HUES6 (cell line): ENCODE data around the gene XPO6.
"Not testable (repeated sequence)": the region's sequence is repeated elsewhere in the genome, so short reads cannot be mapped to it uniquely, and the experiment has no call there.

Source experiments
- H3K27ac ChIP-seq: 2 replicates; pipeline ENCODE4 v1.7.0; 2013; ENCODE audit warnings: low read depth, mild to moderate bottlenecking, low read length, inconsistent platforms
- H3K27me3 ChIP-seq: 2 replicates; pipeline ENCODE4 v1.6.1; 2013; ENCODE audit warnings: low read length; ENCODE audit not compliant: control insufficient read depth, insufficient read depth
- H3K36me3 ChIP-seq: 2 replicates; pipeline ENCODE4 v1.6.1; 2013; ENCODE audit warnings: low read length; ENCODE audit not compliant: control insufficient read depth, insufficient read depth
- H3K4me1 ChIP-seq: 2 replicates; pipeline ENCODE4 v1.6.1; 2013; ENCODE audit warnings: low read length; ENCODE audit not compliant: control insufficient read depth, insufficient read depth
- H3K4me3 ChIP-seq: 2 replicates; pipeline ENCODE4 v1.5.1; 2013; ENCODE audit warnings: low read depth, low read length
- H3K9ac ChIP-seq: one replicate; pipeline ENCODE4 v1.6.1; 2013; ENCODE audit warnings: mild to moderate bottlenecking, low read length
- H3K9me3 ChIP-seq: 2 replicates; pipeline ENCODE4 v1.6.1; 2013; ENCODE audit warnings: low read depth, low read length; ENCODE audit not compliant: control insufficient read depth, insufficient read depth

Gene XPO6, protein sequence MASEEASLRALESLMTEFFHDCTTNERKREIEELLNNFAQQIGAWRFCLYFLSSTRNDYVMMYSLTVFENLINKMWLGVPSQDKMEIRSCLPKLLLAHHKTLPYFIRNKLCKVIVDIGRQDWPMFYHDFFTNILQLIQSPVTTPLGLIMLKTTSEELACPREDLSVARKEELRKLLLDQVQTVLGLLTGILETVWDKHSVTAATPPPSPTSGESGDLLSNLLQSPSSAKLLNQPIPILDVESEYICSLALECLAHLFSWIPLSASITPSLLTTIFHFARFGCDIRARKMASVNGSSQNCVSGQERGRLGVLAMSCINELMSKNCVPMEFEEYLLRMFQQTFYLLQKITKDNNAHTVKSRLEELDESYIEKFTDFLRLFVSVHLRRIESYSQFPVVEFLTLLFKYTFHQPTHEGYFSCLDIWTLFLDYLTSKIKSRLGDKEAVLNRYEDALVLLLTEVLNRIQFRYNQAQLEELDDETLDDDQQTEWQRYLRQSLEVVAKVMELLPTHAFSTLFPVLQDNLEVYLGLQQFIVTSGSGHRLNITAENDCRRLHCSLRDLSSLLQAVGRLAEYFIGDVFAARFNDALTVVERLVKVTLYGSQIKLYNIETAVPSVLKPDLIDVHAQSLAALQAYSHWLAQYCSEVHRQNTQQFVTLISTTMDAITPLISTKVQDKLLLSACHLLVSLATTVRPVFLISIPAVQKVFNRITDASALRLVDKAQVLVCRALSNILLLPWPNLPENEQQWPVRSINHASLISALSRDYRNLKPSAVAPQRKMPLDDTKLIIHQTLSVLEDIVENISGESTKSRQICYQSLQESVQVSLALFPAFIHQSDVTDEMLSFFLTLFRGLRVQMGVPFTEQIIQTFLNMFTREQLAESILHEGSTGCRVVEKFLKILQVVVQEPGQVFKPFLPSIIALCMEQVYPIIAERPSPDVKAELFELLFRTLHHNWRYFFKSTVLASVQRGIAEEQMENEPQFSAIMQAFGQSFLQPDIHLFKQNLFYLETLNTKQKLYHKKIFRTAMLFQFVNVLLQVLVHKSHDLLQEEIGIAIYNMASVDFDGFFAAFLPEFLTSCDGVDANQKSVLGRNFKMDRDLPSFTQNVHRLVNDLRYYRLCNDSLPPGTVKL

GRCh38 chr16:28211758-28212531 lies at the start of gene XPO6:
XPO6 (minus strand) TSS chr16:28211965; CDS start chr16:28211368, 597 bp downstream.
- Histone ChIP-seq H3K36me3 (peaks cover 23% of the 10 kb centered on the region), H3K9ac (peak within 1 kb of the TSS; percentile 89), H3K27ac (peak within 1 kb of the TSS; percentile 72; the same call in 1 of the 2 replicates), H3K4me1 (peaks cover 21% of the 10 kb centered on the region), H3K4me3 (peak within 1 kb of the TSS; percentile 96), H3K9me3 (no peaks in the 10 kb centered on the region), H3K27me3 (no peaks in the 10 kb centered on the region)

DNA sequence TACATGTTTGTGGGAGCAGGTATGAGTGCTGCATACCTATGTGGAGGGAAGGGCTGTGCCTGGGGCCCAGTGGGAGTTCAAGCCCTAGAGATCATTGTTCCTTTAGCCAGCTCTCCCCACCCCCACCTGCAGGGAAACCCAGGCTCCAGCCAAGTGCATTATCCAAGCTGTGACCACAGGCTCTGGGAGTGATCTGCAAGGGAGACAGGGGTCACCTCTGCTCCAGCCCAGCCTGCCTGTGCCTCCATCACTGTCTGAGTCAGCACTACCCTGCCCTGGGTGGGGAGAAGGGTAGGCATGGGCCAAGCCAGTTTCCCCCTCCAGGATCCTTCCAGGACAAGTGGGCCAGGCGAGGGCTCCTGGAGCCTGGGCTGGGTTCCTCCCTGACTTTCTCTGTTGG lies 48.4 kb upstream of the XPO6 start:
- no peak overlapping the region for H3K27ac ChIP-seq
- H3K4me1 ChIP-seq = peaks cover 38% of the 10 kb centered on the region
- no peaks in the 10 kb centered on the region for H3K27me3 ChIP-seq
- H3K36me3 ChIP-seq = no peaks in the 10 kb centered on the region
- no peak overlapping the region for H3K4me3 ChIP-seq
- no peak overlapping the region for H3K9ac ChIP-seq
- peaks cover 4% of the 10 kb centered on the region; the same call in 1 of the 2 replicates for H3K9me3 ChIP-seq

DNA sequence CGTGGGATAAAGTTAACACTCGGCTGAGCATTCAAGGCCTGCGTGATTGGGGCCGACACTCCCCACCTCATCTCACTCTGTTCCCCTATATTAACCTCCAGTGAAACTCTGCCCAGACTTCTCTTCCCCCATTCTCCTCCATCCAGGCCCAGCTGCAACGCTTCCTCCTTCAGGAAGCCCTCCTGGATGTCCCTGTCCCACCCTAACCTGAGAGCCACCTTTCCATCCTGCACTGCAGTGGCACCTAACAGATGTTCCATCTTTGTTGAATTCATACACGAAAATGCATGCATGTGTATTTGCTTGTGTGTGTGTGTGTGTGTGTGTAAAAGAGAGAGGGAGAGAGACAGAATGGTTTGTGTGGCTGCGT lies 48.0 kb upstream of the XPO6 start:
- Histone ChIP-seq H3K4me1 (peaks cover 39% of the 10 kb centered on the region), H3K36me3 (no peaks in the 10 kb centered on the region), H3K9me3 (peaks cover 4% of the 10 kb centered on the region; the same call in 1 of the 2 replicates), H3K27me3 (no peaks in the 10 kb centered on the region), H3K4me3 (no peak overlapping the region), H3K27ac (no peak overlapping the region), H3K9ac (no peak overlapping the region)

- Histone ChIP-seq H3K36me3 (no peaks in the 10 kb centered on the region), H3K9me3 (peaks cover 4% of the 10 kb centered on the region; the same call in 1 of the 2 replicates), H3K4me3 (no peak overlapping the region), H3K27ac (no peak overlapping the region), H3K9ac (no peak overlapping the region), H3K27me3 (no peaks in the 10 kb centered on the region), H3K4me1 (peaks cover 39% of the 10 kb centered on the region)
These were observed 47.5 kb upstream of the XPO6 start for GRCh38 chr16:28259091-28259780.

DNA sequence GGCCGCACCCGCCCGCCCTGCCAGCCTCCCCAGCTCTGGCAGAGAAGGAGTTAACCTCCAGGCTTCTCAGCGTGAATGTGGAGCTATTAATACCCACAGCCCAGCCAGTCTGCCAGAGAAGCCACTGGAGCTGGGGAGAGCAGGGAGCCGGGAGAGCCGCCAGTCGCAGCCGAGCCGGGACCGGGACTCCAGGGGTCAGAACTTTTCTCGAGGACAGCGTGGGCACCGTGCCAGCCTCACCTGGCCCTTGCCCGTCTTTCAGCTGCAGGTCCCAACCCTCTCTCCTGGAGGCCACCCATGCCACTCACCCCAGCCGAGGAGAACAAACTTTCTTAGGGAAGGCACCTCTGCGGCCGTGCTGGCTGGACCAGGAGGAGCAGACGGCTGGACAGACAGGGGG lies 46.8 kb upstream of the XPO6 start:
- H3K36me3 ChIP-seq = no peaks in the 10 kb centered on the region

GRCh38 chr16:28257256-28257655 lies 45.5 kb upstream of the XPO6 start:
- no peaks in the 10 kb centered on the region for H3K36me3 ChIP-seq
- no peaks in the 10 kb centered on the region for H3K27me3 ChIP-seq
- H3K4me3 ChIP-seq = no peak overlapping the region
- H3K9ac ChIP-seq = no peak overlapping the region
- H3K27ac ChIP-seq = no peak overlapping the region
- peaks cover 35% of the 10 kb centered on the region for H3K4me1 ChIP-seq
- H3K9me3 ChIP-seq = no peaks in the 10 kb centered on the region

More for the DNA sequence above, 46.8 kb upstream of the XPO6 start:
- Histone ChIP-seq H3K27ac (no peak overlapping the region), H3K9ac (no peak overlapping the region), H3K4me1 (peaks cover 39% of the 10 kb centered on the region), H3K9me3 (peaks cover 4% of the 10 kb centered on the region; the same call in 1 of the 2 replicates), H3K4me3 (0 out of 2 replicates have a peak overlapping the region, but pooled peaks have one; percentile 25), H3K27me3 (no peaks in the 10 kb centered on the region)

- Histone ChIP-seq H3K9me3 (no peaks in the 10 kb centered on the region), H3K27me3 (no peaks in the 10 kb centered on the region), H3K27ac (no peak overlapping the region), H3K4me1 (peaks cover 39% of the 10 kb centered on the region), H3K9ac (no peak overlapping the region), H3K36me3 (no peaks in the 10 kb centered on the region), H3K4me3 (no peak overlapping the region)
These were observed 44.1 kb upstream of the XPO6 start for GRCh38 chr16:28255838-28256237.

GRCh38 chr16:28254158-28254557 lies 42.4 kb upstream of the XPO6 start:
- H3K36me3 ChIP-seq = no peaks in the 10 kb centered on the region
- peaks cover 26% of the 10 kb centered on the region for H3K4me1 ChIP-seq
- H3K9ac ChIP-seq = no peak overlapping the region
- H3K27ac ChIP-seq = no peak overlapping the region
- no peaks in the 10 kb centered on the region for H3K9me3 ChIP-seq
- no peak overlapping the region for H3K4me3 ChIP-seq
- H3K27me3 ChIP-seq = no peaks in the 10 kb centered on the region

DNA sequence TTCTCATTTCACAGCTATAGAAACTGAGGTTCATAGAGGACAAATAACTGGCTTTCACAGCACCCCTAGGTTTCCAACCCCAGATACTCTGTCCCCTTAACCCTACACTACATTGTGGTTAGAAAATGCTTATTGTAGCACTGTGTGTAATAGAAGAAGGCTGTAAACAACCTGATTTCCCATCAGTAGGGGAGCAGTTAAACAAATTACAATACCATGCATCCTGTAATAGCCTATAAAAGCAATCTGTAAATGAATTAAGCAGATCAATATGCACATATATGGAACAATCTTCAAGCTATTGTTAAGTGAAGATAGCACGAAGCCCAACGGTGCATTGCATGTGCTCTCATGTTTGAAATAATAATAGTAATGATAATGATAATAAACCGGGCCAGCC lies 39.2 kb upstream of the XPO6 start:
- peaks cover 15% of the 10 kb centered on the region for H3K4me1 ChIP-seq
- H3K4me3 ChIP-seq = no peak overlapping the region
- H3K36me3 ChIP-seq = no peaks in the 10 kb centered on the region
- no peaks in the 10 kb centered on the region for H3K9me3 ChIP-seq
- H3K27ac ChIP-seq = no peak overlapping the region
- H3K27me3 ChIP-seq = no peaks in the 10 kb centered on the region
- H3K9ac ChIP-seq = no peak overlapping the region

DNA sequence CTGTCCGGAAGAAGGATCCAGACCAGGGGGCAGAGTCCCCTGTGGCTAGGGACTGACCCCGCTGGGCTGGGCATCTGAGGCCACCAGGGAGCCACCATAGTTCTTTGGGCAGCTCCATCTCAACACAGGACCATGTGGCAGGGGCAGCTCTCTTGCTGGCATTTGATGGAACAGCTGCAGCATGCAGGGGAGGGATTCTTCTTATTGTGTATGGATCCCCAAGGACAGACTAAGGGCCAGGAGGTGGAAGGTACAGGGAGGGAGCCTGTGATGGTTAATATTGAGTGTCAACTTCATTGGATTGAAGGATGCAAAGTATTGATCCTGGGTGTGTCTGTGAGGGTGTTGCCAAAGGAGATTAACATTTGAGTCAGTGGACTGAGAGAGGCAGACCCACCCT lies 37.7 kb upstream of the XPO6 start:
- not testable (repeated sequence) for H3K4me1 ChIP-seq, H3K4me3 ChIP-seq, H3K36me3 ChIP-seq, H3K9ac ChIP-seq, H3K27me3 ChIP-seq, H3K9me3 ChIP-seq, H3K27ac ChIP-seq
